HG02610 (cell line): ENCODE results near the gene HLA-F.

ENCODE experiments used
- ATAC-seq: cut with Tn5 transposase; IDR thresholded peaks from one replicate; pipeline ENCODE4 v1.9.1; 2021; ENCODE audit warnings: mild to moderate bottlenecking, moderate library complexity; ENCODE audit not compliant: unreplicated experiment

HLA-F gene

DNA sequence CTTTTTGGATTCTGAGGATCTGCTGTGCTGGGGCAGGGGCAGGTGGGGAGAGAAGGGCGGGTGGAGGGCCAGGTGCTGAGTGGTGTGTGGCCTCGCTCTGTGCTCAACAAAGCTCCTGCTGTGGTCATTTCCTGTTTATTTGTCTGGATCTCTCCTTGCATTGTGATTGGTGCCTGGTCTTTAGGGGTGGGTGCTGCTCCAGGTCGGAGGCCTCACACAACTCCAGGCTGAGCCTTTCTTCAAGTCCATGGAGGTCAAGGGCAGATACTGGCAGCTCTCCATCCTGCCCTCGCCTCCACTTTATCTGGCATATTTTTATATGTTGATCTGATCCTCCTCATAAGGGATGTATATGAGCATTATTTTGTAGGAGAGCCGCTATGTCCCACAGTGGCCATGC, 36.2 kb downstream of the HLA-F start:
- ATAC-seq = no peak

- ATAC-seq = no peak
Observed at GRCh38 chr6:29760328-29760727, 37.1 kb downstream of the HLA-F start.

- ATAC-seq = no peak
Observed at GRCh38 chr6:29762051-29762450, 38.8 kb downstream of the HLA-F start.

DNA sequence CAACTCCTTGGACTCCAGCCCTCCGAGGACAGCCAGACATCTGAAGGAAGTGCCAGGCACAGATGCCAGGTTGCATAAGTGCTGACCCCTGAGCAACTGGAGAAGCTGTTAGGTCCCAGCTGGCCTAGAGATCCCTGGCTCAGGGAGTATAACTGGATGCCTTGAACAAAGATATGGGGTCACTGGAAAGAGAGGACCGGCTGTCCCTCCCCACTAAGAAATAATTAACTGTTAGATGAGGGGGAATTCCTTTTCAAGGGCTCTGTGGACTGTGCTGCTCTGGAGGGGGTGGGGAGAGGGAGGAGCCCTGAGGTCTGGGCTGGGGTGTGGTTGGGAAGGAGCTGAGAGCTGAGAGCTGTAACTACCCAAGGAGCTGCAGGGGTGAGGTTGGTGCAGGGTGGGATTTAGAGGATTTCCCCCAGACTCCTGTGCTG, 39.6 kb downstream of the HLA-F start:
- ATAC-seq = no peak

- no peak for ATAC-seq
Observed at GRCh38 chr6:29763491-29764289, 40.5 kb downstream of the HLA-F start.

DNA sequence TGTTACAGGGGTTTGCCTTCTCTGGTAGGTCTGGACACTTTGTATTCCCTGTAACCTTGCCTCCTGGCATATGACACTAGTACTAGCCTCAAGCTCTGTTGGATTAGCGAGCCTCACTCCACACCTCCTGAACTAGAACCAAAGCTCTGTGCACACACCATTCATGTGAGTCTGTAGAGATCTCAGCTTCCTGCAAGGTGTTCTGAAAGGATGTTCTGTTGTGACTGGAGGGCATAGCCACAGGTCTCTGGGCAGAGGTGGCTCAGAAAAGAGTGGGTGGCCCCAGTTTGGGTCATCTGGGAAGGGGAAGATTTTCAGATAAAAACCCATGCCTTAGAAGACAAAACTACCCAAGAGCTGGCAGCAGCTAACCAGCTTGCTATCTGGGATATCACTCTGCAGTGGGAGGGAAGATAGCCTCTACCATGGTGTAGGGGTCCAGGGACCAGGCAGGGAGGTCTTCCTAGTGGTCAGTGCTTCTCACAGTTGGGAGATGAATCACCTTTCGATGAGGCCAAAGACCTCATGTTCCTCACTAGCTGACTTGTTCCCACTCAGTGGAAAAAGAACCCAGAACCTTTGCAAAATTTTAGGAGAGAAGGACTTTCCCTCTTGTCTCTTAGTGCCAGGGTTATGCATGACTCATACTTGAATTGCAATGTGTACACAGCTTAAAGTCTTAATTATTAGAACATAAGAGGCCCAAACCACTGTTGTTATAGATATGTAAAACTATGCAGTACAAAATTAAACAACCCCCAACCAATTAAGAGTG, 41.4 kb downstream of the HLA-F start:
- no peak for ATAC-seq

DNA sequence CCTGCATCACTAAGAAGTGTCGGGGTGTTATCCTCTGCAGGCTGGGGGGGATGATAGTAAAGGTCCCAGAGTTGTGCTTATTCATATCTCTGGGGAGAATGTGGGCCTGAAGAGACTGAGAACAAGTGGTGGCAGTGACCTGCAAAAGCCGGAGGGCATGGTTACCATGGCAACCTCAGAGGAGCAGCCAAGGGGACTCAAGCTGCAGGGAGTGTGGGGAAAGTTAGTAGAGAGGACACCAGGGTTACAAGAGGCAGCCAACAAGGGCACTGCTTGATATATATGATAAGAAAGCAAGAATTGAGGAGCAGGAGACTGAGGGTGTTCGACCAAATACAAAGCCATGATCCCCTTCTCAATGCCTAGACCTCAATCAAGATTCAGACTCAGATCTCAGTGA, 46.1 kb downstream of the HLA-F start:
- no peak for ATAC-seq

DNA sequence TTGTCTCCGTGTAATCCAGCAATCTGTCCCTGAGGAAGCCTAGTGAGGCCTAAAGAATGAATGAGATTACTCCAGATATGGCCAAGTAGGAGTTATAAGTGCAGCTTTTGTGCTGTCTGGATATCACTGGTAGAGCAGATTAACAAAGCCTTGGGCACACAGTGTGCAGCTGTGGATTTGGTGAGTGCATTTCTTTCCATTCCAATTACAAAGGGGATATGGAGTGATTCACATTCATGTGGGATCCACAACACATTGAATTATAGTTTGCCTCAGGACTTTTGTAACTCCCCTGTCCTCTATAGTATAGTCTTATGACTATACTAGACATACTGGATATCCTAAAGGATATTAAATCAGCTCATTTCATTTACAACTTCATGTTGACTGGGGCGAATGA, 47.1 kb downstream of the HLA-F start:
- ATAC-seq = no peak

GRCh38 chr6:29776684-29777083, 53.5 kb downstream of the HLA-F start:
- ATAC-seq = no peak
